Adipose tissue (tissue), 3 donors: Measurements from ENCODE around the gene ZNF146. TPM values are rescaled to one million over a fixed set of nuclear protein-coding genes. Genes with fewer than 3 reads are reported as not detected.
"Not testable (repeated sequence)": the region's sequence is repeated elsewhere in the genome, so short reads cannot be mapped to it uniquely, and the experiment has no call there.

Source experiments
- H3K27ac ChIP-seq: one replicate; pipeline ENCODE4 v1.5.1; 2013; ENCODE audit warnings: low read depth, low read length
- WGBS, 3 donors: extraction: QIAGEN DNeasy Blood & Tissue Kit; methylation state at CpG; one replicate each; pipeline ENCODE4 v1.1.7; 2013; 5-methylcytosine and 5-hydroxymethylcytosine counted together
- polyA plus RNA-seq, 3 donors: library from polyadenylated mRNA; stranded (reverse); fragments of 200-250 nt; gene quantifications; one replicate each; pipeline ENCODE4 v1.2.3, GENCODE V29; 2013
- donor health status: healthy with polysubstance abuse.
- donor health status: Bipolar disorder and iron deficiency.
- donor health status: healthy.

ZNF146 gene
- polyA plus RNA-seq = 10 to 100 TPM; 15.8 to 29.7 (median 28.5) TPM

DNA sequence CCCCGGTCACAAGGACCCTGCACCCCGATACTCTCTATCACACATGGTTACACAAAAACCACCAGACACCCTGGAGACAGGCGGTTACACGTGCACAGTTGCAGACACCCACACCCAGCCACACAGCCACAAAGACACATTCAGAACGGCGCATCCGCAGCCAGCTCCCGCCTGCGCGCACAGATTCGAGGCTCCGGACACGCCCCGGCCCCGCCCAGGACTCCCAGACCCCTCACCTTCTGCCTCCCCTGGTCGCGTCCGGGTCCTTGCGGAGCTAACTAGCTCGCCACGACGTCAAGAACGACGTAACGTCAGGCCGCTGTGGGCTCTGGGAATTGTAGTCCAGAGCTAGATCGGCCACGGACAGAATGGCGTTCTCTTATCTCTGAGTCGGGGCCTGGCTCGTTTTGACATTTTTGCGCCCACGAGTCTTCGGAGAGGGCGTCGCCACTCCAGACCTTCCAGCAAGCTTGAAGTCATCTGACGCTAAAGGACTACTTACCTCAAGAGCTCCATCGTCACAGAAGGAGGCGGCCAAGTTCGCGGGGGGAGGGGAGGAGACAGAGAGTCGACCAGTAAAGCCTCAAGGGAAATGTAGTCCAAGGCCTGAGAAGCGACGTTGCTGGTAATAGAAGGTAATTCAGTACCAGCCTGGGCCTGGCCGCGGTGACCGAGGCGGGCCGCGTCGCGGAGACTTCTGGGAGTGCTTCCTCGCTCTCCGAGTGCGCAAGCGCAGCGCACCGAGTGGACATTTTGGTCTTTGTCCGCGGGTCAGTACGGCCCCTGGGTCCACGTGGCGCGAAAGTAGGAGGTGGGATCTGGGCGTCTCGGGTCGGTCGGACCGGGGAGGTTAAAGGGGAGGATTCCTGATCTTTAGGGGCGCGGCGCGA, at the start of gene ZNF146, which contains the start of gene ZNF565:
Gene ZNF146, plus strand, starts transcription at position 721 of the 890 bp plus-strand sequence. CDS start 21,335 bp downstream, outside the sequence.
Gene ZNF565, minus strand, starts transcription at position 280 of the 890 bp plus-strand sequence. CDS start 12,680 bp downstream, outside the sequence.
- WGBS, 3 donors = 0% methylated on average over 73 of the region's 73 CpGs
- H3K27ac ChIP-seq = peak within 1 kb of the TSS; percentile 63

DNA sequence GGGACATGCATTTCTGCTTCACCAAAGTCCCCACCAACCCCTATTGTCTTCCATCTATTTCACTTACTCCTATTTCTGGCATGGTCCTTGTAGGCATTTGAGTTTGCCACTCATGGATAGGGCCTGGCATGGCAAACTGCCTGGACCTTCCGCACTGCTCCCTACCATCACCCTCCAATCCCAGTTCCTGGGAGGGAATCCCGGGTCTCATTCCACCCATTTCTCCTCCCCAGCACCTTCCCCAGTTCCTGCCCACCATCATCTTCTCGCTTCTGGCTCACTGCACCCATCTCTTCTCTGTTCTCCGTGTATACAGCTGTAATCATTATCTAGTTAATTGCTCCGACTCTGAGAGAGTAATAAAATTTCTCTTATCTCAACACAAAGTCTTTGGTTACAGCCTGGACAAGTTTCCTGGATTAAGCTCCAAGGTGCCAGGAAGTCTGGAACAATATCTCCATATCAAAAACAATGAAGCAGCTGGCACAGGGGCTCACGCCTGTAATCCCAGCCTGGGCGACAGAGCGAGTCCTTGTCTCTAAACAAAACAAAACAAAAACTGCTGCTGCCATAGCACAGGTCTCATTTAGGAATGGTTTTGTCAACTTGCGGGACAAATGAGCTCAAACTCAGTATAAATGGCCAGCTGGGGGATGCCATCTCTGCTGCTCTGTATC, 45.7 kb upstream of the ZNF146 start:
- 48 to 68% (median 60%) methylated on average over 9 of the region's 9 CpGs for WGBS, 3 donors
- H3K27ac ChIP-seq = no peak overlapping the region

DNA sequence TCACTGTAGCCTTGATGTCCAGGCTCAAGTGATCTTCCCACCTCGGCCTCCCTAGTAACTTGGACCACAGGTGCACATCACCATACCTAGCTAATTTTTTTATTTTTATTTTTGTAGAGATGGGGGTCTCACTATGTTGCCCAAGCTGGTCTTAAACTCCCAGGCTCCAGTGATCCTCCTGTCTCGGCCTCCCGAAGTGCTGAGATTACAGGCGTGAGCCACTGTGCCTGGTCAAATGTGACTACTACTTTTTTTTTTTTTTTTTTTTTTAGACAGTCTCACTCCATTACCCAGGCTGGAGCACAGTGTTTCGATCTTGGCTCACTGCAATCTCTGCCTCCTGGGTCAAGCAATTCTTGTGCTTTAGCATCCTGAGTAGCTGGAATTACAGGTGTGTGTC, 42.1 kb upstream of the ZNF146 start:
- WGBS, 3 donors = 82 to 96% (median 94%) methylated on average over 5 of the region's 5 CpGs
- H3K27ac ChIP-seq = no peak overlapping the region

DNA sequence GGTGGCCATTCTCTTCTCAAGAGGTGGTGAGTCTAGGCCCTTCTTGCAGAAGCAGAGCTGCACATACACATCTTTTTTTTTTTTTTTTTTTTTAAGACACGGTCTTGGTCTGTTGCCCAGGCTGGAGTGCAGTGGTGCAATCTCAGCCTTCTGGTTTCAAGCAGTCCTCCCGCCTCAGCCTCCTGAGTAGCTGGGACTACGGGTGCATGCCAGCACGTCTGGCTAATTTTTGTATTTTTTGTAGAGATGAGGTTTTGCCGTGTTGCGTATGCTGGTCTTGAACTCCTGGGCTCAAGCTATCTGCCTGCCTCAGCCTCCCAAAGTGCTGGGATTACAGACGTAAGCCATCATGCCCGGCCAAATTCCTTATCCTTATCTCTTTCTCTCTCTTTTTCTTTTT, 41.1 kb upstream of the ZNF146 start:
- WGBS, 3 donors = 73 to 87% (median 81%) methylated on average over 7 to 8 of the region's 8 CpGs
- not testable (repeated sequence) for H3K27ac ChIP-seq

DNA sequence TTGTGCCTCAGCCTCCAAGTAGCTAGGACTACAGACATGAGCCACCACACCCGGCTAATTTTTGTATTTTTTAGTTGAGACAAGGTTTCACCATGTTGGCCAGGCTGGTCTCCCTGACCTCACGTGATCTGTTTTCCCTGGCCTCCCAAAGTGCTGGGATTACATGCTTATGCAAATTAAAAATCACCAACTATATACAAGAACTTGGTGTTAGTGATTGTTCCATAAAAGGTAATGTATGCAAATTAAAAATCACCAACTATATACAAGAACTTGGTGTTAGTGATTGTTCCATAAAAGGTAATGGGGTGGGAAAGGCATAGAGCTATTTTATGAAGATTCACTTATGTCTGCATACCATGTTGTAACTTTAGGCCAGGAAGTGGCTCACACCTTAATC, 35.8 kb upstream of the ZNF146 start:
- H3K27ac ChIP-seq = not testable (repeated sequence)
- 44 to 64% (median 56%) methylated on average over 2 of the region's 2 CpGs for WGBS, 3 donors

DNA sequence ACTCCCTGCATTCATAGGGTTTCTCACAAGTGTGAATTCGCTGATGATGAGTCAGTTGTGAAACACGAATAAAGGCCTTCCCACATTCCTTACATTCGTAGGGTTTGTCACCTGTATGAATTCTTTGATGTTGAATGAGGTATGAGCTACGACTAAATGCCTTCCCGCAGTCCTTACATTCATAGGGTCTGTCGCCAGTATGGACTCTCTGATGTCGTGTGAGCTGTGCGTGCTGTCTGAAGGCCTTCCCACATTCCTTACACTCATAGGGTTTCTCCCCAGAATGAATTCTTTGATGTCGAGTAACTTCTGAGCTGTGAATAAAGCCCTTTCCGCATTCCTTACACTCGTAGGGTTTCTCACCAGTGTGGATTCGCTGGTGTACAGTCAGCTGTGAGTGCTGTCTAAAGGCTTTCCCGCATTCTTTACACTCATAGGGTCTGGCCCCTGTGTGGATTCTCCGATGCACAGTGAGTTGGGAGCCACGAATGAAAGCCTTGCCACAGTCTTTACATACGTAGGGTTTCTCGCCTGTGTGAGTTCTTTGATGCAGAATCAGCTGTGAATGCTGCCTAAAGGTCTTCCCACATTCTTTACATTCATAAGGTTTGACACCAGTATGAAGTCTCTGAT, 32.2 kb upstream of the ZNF146 start:
- WGBS, 3 donors = 88 to 90% (median 89%) methylated on average over 17 of the region's 17 CpGs
- no peak overlapping the region for H3K27ac ChIP-seq

DNA sequence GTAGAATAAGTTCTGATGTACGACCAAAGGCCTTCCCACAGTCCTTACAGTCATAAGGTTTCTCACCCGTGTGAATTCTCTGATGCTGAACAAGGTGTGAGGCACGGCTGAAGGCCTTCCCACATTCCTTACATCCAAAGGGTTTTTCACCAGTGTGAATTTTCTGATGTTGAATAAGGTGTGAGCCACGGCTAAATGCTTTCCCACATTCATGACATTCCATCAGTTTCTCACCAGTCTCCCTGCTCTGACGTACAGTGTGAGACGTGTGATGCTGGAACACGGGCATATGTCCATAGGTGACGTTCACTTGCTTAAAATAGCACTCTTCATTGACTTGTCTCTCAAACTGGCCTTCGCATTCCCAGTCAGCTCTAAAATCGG, 31.7 kb upstream of the ZNF146 start:
- WGBS, 3 donors = 85 to 88% (median 86%) methylated on average over 10 of the region's 10 CpGs
- H3K27ac ChIP-seq = no peak overlapping the region

DNA sequence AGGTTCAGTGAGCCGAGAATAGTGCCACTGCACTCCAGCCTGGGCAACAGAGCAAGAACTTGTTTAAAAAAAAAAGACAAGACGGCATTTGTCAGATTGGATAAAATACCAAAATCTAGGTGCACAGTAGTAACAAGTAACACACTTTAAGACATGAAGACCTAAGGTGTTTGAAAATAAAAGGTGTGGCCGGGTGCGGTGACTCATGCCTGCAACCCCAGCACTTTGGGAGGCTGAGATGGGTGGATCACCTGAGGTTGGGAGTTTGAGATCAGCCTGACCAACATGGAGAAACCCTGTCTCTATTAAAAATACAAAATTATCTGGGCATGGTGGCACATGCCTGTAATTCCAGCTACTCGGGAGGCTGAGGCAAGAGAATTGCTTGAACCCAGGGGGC, 28.2 kb upstream of the ZNF146 start:
- WGBS, 3 donors = 92 to 94% (median 94%) methylated on average over 5 of the region's 5 CpGs
- H3K27ac ChIP-seq = not testable (repeated sequence)

DNA sequence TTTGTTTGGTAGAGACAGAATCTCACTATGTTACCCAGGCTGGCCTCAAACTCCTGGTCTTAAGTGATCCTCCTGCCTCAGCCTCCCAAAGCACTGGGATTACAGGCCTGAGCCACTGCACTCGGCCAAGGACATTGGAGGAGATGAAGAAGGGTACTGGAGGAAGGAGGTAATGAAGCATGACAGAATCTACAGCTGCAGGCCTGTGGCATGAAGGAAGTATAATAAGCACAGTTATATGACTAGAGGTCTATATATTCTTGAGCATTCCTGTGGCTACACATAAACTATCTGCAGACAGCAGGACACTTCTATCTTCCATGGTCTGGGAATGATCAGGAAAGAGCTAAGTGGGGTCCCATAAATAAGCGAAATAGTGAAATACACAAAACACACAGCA, 18.7 kb upstream of the ZNF146 start:
- H3K27ac ChIP-seq = no peak overlapping the region
- WGBS, 3 donors = 90 to 100% (median 99%) methylated on average over 2 of the region's 2 CpGs

DNA sequence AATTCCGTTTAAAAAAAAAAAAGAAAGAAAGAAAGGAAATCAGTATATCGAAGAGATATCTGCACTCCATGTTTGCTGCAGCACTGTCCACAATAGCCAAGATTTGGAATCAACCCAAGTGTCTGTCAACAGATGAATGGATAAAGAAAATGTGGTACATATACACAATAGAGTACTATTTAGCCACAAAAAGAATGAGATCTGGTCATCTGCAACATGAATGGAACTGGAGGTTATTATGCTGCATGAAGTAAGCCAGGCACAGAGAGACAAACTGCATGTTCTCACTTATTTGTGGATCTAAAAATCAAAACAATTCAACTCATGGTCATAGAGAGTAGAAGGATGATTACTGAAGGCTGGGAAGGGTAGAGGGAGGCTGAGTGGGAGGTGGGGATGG, 16.8 kb upstream of the ZNF146 start:
- 85 to 93% (median 91%) methylated on average over 2 of the region's 2 CpGs for WGBS, 3 donors

DNA sequence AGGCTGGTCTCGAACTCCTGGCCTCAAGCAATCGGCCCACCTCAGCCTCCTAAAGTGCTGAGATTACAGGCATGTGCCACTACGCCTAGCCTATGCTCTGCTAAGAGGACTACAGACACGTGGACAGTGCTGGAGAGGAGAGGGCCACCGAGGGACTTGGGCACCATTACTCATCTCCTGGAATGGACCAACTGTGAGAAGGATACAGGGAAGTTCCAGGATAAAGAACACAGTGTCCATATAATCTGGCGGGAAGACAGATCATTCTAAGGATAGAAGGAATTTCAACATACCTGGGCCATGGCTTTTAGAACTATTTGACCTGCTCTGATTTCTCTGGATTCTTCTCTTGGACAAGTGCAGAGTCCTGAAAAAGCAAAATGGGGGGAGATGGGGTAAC, 13.2 kb upstream of the ZNF146 start:
- WGBS, 3 donors = 85 to 93% (median 92%) methylated on average over 6 of the region's 6 CpGs
- no peak overlapping the region for H3K27ac ChIP-seq

More for the DNA sequence above, 16.8 kb upstream of the ZNF146 start:
- no peak overlapping the region for H3K27ac ChIP-seq

DNA sequence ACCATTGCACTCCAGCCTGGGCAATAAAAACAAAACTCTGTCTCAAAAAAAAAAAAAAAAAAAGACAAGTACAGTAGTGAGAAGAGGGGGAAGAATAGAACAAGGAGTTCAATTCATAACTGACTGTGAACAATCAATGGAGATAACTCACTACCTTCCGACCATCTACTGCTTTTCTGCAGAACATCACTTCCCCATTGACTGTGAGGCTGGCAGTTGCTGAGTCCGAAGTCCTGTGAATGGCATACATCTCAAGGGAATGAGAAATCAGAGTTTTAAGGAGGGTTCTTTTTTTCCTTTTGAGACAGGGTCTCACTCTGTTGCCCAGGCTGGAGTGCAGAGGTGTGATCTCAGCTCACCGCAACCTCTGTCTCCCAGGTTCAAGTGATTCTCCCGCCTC, 11.6 kb upstream of the ZNF146 start:
- no peak overlapping the region for H3K27ac ChIP-seq
- WGBS, 3 donors = 95 to 96% (median 96%) methylated on average over 4 of the region's 4 CpGs

DNA sequence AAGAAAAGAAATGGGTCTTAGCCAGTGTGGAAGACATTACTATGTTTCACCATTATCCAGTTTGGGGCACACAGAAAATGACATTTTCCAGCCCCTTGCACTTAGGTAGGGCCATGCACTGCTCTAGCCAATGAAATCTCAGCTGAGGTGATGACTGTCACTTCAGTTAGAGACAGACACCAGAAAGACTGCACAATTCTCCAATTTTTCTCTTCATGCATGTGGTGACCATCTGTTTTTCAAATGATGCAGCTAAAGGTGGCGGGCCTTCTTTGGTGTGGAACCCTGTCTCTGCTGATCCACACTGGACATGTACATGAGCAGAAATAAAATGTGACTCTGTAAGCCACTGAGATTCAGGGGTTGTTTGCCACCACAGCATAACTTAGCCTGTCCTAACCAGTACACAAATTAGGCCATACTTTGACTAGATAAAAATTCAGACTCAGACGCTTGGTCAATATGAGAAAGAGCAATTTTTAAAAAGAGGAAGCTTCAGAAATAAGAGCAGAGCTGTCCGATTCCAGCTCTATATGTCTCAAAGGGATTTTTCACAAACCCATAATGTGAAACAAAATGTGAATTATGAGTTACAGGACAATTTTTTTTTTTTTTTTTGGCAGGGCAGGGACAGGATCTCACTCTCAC, 7.2 kb upstream of the ZNF146 start:
- WGBS, 3 donors = 83 to 92% (median 84%) methylated on average over 3 of the region's 3 CpGs
- H3K27ac ChIP-seq = no peak overlapping the region

DNA sequence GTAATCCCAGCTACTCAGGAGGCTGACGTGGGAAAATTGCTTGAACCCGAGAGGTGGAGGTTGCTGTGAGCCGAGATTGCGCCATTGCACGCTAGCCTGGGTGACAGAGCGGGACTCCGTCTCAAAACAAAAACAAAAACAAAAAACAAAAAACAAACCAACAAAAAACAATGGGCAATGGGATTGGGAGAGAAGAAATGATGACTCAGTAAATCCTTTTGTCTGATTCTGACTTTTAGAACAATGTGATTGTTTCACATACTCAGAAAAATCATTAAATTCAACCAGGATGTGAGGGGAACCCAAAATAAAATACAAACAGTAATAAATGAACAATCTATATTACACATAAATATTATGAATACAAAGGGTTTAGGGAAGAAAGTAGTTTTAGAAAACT, 5.5 kb upstream of the ZNF146 start:
- H3K27ac ChIP-seq = no peak overlapping the region
- 94 to 97% (median 97%) methylated on average over 7 of the region's 7 CpGs for WGBS, 3 donors

DNA sequence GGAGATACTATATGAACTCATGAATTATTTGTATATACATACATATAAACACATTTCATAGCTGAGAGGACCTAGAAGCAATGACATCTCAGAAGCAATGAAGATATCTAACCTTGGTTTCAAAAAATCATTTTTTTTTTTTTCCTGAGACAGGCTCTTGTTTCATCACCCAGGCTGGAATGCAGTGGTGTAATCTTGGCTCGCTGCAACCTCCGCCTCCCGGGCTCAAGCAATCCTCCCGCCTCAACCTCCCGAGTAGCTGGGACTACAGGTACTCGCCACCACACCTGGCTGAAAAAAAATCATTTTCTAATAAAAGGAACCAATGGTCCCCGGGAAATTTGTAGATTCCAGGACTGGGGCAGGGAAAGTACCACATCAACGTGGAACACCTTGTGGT, 4.4 kb upstream of the ZNF146 start:
- no peak overlapping the region for H3K27ac ChIP-seq
- 81 to 95% (median 85%) methylated on average over 8 of the region's 8 CpGs for WGBS, 3 donors

DNA sequence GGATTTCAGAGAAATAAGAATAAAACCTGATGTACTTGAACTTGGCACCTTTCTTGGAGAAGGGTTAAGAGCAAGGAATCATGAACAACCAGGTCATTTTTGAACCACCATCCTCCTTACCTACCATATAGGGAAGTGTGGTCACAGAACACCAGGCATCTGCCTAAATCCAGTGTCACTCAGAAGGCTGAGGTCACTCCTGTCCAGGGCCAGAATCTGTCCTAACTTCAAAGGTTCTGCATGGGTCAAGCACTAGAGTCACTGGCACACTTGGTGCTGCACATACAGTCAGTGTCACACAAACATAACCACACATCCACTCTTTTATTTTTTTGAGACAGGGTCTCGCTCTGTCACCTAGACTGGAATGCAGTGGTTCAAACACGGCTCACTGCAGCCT, 2.0 kb upstream of the ZNF146 start:
- 85 to 97% (median 94%) methylated on average over 2 of the region's 2 CpGs for WGBS, 3 donors
- H3K27ac ChIP-seq = no peak overlapping the region

DNA sequence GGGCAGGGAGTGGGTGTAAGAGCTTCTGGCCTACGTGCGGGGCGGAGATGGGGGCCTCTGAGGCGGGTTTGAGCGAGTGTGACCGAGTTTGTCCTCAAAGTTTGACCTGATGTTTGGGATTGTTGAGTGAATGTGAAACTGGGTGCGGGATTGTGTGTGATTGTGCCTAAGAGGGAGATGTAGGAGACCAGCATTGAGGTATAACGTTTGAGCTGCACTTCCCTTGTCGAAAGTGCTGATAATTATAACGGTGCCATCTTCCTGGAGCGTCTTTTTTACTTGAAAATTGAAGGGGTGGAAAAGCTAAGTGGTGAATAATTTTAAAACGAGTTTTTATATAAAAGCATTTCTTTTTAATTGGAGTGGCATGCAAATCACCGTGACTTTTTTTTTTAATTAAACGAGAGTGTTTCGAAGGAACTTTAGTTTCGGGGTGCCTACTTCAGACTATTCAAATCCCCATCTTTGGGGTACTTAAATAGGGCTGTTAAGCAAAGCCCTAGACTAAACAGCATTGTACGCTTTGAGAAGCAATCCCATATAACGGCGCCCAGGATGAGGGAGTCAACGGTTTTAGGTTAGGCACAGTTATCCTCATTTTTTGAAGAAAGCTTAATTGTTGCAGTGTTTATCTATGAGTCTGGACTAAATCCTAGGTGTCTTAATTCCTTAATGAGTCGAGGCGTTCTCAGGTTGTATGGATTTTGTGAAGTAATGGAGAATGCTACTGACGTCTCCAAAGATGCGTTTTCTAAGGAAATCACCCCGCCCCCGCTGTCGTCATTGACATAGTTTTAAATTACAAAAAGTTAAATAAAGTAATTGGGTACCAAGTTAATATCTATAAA, 594 bp downstream of the ZNF146 start:
- peak overlapping the region; percentile 63 for H3K27ac ChIP-seq
- WGBS, 3 donors = 0 to 2% (median 1%) methylated on average over 27 of the region's 27 CpGs

DNA sequence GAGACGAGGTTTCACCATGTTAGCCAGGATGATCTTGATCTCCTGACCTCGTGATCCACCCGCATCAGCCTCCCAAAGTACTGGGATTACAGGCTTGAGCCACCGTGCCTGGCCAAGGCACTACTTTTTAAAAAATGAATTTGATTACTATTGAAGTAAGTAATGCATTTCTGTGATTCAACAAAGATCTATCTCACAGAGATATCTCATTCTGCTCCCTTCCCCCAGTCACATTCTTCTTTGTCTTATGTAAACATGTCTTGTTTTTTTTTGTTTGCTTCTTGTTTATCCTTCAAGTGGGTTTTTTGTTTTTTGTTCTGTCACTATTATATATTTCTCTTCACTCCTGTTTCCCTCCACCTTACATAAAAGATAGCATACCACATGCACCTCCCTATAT, 6.6 kb downstream of the ZNF146 start:
- 89 to 94% (median 93%) methylated on average over 4 of the region's 4 CpGs for WGBS, 3 donors
- H3K27ac ChIP-seq = no peak overlapping the region
